ENCODE measurements around the gene GPATCH2.

- TF ChIP-seq EP300 (IDR thresholded peaks at IDR 0.05; ENCODE audit: low read depth) (no peak), CTCF (IDR thresholded peaks at IDR 0.05) (no peak), POLR2A (IDR thresholded peaks at IDR 0.05) (no peak)
These were observed 251.6 kb downstream of the GPATCH2 start for GRCh38 chr1:217379336-217379735.
